ENCODE measurements around the gene SEZ6L.

DNA sequence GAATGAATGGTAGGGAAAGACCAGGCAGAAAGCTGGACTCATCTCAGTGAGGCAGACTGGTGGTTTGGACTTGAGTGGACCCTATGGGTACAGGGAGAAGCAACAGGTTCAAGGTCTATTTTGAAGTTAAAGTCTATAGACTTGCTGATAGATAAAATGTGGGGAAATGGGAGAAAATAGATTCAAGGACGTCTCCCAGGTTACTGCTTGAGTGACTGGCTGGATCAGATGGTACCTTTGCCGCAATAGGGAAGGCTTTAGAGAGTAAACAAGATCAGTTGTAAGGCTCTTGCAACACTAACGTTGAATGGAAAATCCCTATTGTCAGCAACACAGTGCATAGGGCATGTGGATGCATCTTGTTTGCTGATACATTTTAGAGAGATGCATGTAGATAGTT is 27.4 kb downstream of the SEZ6L start:
- no peak for TF ChIP-seq POLR2AphosphoS5 (IDR thresholded peaks at IDR 0.05; ENCODE audit: low read depth, low read length)
- TF ChIP-seq POLR2A (IDR thresholded peaks at IDR 0.05; ENCODE audit: low read depth, low read length) = no peak
- TF ChIP-seq TAF1 (IDR thresholded peaks at IDR 0.05; ENCODE audit: low read depth, low read length) = no peak
- TF ChIP-seq SPI1 (IDR thresholded peaks at IDR 0.05; ENCODE audit: low read depth, low read length) = no peak
- TF ChIP-seq POU2F2 (IDR thresholded peaks at IDR 0.05; ENCODE audit: low read depth, low read length) = no peak
- no peak for TF ChIP-seq PAX5 (IDR thresholded peaks at IDR 0.05; ENCODE audit: insufficient read depth, low read length, severe bottlenecking)
